HepG2 (cell line): ENCODE results near the gene SRXN1. TPM values are rescaled to one million over a fixed set of nuclear protein-coding genes. Genes with fewer than 3 reads are reported as not detected.

Experiments used
- AGO2 ChIP-seq: fragments of 200-400 bp; formaldehyde crosslinking; optimal IDR thresholded peaks from 2 replicates; pipeline ENCODE3; 2017; ENCODE audit warnings: mild to moderate bottlenecking, low read depth, low read length, moderate library complexity
- ARID2 ChIP-seq: sonication (generic); formaldehyde crosslinking; IDR thresholded peaks from 2 replicates; pipeline ENCODE4 v1.8.1; 2022; ENCODE audit warnings: mild to moderate bottlenecking, missing genetic modification reagents, borderline replicate concordance
- ATF2 ChIP-seq: sonication (generic); formaldehyde crosslinking; IDR thresholded peaks from 2 replicates; pipeline ENCODE4 v1.4.0; 2020; ENCODE audit warnings: missing genetic modification reagents
- DNMT1 ChIP-seq: sonication (generic); formaldehyde crosslinking; IDR thresholded peaks from 2 replicates; pipeline ENCODE4 v1.5.1; 2020; ENCODE audit warnings: mild to moderate bottlenecking, missing genetic modification reagents
- HNRNPH1 ChIP-seq: fragments of 200-400 bp; formaldehyde crosslinking; optimal IDR thresholded peaks from 2 replicates; pipeline ENCODE3; 2017; ENCODE audit warnings: mild to moderate bottlenecking, low read depth, low read length
- JUNB ChIP-seq: sonication (generic); formaldehyde crosslinking; IDR thresholded peaks from 2 replicates; pipeline ENCODE4 v1.8.0; 2022; ENCODE audit warnings: missing genetic modification reagents, mild to moderate bottlenecking, borderline replicate concordance
- KAT7 ChIP-seq: IDR thresholded peaks from 2 replicates; pipeline ENCODE4 v1.6.1; 2018; ENCODE audit warnings: borderline replicate concordance, missing compliant biosample characterization
- KDM2A ChIP-seq: sonication (generic); formaldehyde crosslinking; IDR thresholded peaks from 2 replicates; pipeline ENCODE4 v1.4.0; 2020; ENCODE audit warnings: low read depth, missing genetic modification reagents, borderline replicate concordance
- MTERF4 ChIP-seq: sonication (generic); formaldehyde crosslinking; IDR thresholded peaks from 2 replicates; pipeline ENCODE4 v1.8.0; 2023; ENCODE audit warnings: mild to moderate bottlenecking, missing genetic modification reagents
- NFE2L2 ChIP-seq: fragments of 150-350 bp; IDR thresholded peaks from 2 replicates; pipeline ENCODE4 v1.6.1; 2014; ENCODE audit warnings: low read length
- POGK ChIP-seq: sonication (generic); formaldehyde crosslinking; conservative IDR thresholded peaks from 2 replicates; pipeline ENCODE4 v1.8.0; 2022; ENCODE audit warnings: mild to moderate bottlenecking, moderate library complexity, missing genetic modification reagents
- SMAD1 ChIP-seq: sonication (generic); formaldehyde crosslinking; IDR thresholded peaks from 2 replicates; pipeline ENCODE4 v1.4.0; 2020; ENCODE audit warnings: missing genetic modification reagents, low read depth, mild to moderate bottlenecking, borderline replicate concordance
- SMAD9 ChIP-seq: sonication (generic); formaldehyde crosslinking; IDR thresholded peaks from 2 replicates; pipeline ENCODE4 v1.5.1; 2020; ENCODE audit warnings: mild to moderate bottlenecking, missing genetic modification reagents
- SP2 ChIP-seq: sonication (generic); formaldehyde crosslinking; IDR thresholded peaks from 2 replicates; pipeline ENCODE4 v1.5.1; 2020; ENCODE audit warnings: mild to moderate bottlenecking, missing genetic modification reagents
- SRY ChIP-seq: sonication (generic); formaldehyde crosslinking; IDR thresholded peaks from 2 replicates; pipeline ENCODE4 v1.8.0; 2022; ENCODE audit warnings: mild to moderate bottlenecking, missing genetic modification reagents
- TCF7L2 ChIP-seq: IDR thresholded peaks from 2 replicates; pipeline ENCODE4 v1.6.1; 2011; ENCODE audit warnings: mild to moderate bottlenecking, low read depth, low read length, moderate library complexity
- TFE3 ChIP-seq: IDR thresholded peaks from 2 replicates; pipeline ENCODE4 v1.6.1; 2016
- ZBED4 ChIP-seq: sonication (generic); formaldehyde crosslinking; IDR thresholded peaks from 2 replicates; pipeline ENCODE4 v1.4.0; 2020; ENCODE audit warnings: missing genetic modification reagents, borderline replicate concordance
- ZC3H13 ChIP-seq: sonication (generic); formaldehyde crosslinking; IDR thresholded peaks from 2 replicates; pipeline ENCODE4 v1.8.1; 2023; ENCODE audit warnings: mild to moderate bottlenecking, missing genetic modification reagents, moderate library complexity
- polyA plus RNA-seq, 8 experiments: library from polyadenylated mRNA; depleted of rRNA in 3 of 8; stranded (reverse) in 7 of 8; unstranded in 1 of 8; fragments of >200 nt; fragmentation: Illumina TruSeq in 4 of 8; extraction: Trizol in 4 of 8; gene quantifications; 2 replicates each; pipeline versions ENCODE4 v1.2.1 to v1.2.3, GENCODE V29; 2011 to 2016; ENCODE audit warnings: low read depth in 4 of 8, missing spikeins in 1 of 8, mixed read lengths in 1 of 8; ENCODE audit not compliant: insufficient read depth in 1 of 8
- total RNA-seq, 5 experiments: library from RNA; depleted of rRNA; stranded (reverse); fragments of >200 nt; fragmentation: Illumina TruSeq; extraction: Trizol; gene quantifications; 2 replicates each; pipeline ENCODE4 v1.2.3, GENCODE V29; 2016; ENCODE audit warnings: low read depth in 1 of 5

The SRXN1 gene
- total and polyA plus RNA-seq, 2 of the 13 experiments (the other 11 are each of a cell fraction or from before 2014, with no cell fraction given) = 29.9 to 87.7 TPM

GRCh38 chr20:642398-643174 lies 10.4 kb downstream of the SRXN1 start (continued):
- TF ChIP-seq POGK = no peak
- TF ChIP-seq SRY (CRISPR knock-in tag) = no peak
- peak; percentile 53; the same call in 1 of the 2 replicates for TF ChIP-seq MTERF4 (CRISPR knock-in tag)
- TF ChIP-seq ZC3H13 (CRISPR knock-in tag) = no peak
- no peak for TF ChIP-seq NFE2L2
- 0 out of 2 replicates have a peak, but pooled peaks have one; percentile 51 for TF ChIP-seq ZBED4 (CRISPR knock-in tag)
- TF ChIP-seq SMAD9 = no peak
- TF ChIP-seq SP2 = no peak
- no peak for TF ChIP-seq HNRNPH1
- TF ChIP-seq TFE3 (CRISPR knock-in tag) = peak; percentile 49; the same call in 1 of the 2 replicates
- TF ChIP-seq JUNB = no peak
- peak; percentile 72; the same call in 1 of the 2 replicates for TF ChIP-seq ATF2 (CRISPR knock-in tag)
- TF ChIP-seq KDM2A = peak; percentile 40
- no peak for TF ChIP-seq KAT7 (CRISPR knock-in tag)
- TF ChIP-seq SMAD1 (CRISPR knock-in tag) = no peak
- no peak for TF ChIP-seq AGO2
- TF ChIP-seq ARID2 (CRISPR knock-in tag) = no peak
- TF ChIP-seq DNMT1 = peak; percentile 86; the same call in 1 of the 2 replicates
- no peak for TF ChIP-seq TCF7L2
